Limb (tissue), 2 donors: ENCODE data around the gene ZNF512B.
A peak's percentile ranks its signal among the peaks of the same experiment; 100 is the strongest.

Experiments used
- DNase-seq, 2 donors: peaks; one replicate each; pipeline ENCODE4 v3.0.0-alpha.2; 2016; ENCODE audit errors: extremely low spot score in 2 of 2

Gene ZNF512B

DNA sequence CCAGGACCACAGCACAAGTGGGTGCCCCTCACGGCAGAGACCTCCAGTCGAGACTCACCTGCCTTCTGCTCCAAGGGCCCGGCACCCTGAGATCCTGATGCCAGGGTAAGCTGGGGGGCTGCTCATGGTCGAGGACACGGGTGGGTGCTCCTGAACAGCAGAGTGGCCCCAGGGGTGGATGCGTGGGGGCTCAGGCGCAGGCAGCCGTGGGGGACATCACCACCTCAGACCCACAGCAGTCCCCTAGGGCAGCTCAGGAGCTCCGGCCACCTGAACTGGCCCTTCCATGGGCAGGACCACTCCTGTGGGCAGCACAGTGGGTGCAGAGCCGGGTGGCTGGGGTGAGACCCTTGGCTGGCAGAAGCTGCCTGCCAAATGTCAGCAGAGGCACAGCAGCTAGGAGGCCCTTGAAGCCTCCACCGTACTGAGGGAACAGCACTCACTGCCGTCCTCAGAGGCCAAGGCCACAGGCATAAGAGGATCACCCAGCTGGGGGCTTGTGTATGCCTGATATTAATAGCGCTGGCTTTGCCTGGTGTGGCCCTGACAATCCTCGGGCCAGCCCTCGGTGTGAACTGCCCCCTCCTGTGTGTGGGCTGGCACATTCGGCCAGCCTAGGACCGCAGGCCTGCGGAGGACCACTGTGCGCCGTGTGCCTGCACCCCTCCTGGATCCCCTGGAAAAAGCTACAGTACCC is 18.9 kb downstream of the ZNF512B start:
- no peak for DNase-seq

DNA sequence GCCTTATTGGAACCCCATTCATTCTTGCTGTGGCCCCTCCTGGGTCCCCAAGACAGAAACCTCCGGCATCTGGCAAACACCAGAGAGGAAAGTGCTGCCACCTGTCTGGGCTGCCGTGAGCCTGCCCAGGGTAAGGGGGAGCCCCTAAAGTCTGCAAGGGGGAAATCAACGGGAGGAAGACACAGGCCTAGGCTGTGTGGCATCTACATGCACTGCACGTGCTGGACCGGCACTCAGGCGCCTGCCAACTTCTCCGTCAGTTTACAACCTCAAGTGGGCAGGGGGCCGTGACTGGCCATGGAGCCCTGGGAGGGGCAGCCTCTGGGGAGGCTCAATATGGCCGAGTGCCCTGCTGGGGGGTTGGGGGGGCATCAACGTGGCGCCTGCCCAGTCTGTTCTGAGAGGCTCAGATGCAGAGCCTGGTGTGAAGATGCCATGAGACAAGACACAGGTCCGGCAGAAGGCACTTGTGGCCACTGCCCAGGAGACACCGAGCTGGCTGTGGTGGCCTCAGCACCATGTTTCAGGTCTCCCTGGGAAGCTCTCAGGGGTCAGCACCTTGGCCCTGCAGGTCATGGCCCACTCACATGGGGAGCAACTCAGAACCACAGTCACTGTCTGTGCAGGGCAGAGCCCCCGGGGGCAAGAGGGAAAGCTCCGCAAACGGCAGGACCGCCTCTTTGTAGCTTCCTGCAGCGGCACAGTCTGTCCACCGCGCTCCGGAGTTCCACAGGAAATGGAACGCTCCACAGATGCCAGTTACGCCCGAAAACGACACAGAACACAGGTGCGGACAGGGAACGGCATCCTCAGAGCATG is 21.9 kb downstream of the ZNF512B start:
- no peak for DNase-seq

DNA sequence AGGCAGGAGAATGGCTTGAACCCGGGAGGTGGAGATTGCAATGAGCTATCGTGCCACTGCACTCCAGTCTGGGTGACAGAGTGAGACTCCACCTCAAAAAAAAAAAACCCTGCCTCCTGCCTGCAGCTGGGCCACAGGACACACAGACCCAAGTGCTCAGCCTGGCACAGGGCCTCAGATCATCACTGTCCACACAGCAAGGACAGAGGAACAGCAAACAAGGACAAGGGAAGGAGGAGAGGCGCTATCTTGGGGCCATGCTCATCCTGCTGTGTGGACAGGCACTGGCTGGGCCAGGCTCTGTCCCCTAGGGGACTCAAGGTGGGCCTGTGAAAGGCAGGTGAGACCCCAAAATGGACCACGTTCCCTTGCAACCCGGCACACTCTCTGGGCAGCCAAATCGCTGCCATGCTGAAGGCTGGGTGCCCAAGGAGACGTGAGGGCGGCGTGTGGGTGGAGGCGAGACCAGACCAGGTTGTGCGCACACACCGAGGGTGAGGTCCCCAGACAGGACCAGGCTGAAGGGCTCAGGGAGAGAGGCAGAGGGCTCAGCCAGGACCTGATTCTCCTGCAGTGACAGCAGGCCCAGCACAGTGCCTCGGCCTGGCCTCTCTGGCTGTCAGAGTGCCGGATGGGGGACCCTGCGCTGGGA is 22.6 kb downstream of the ZNF512B start:
- no peak for DNase-seq

DNA sequence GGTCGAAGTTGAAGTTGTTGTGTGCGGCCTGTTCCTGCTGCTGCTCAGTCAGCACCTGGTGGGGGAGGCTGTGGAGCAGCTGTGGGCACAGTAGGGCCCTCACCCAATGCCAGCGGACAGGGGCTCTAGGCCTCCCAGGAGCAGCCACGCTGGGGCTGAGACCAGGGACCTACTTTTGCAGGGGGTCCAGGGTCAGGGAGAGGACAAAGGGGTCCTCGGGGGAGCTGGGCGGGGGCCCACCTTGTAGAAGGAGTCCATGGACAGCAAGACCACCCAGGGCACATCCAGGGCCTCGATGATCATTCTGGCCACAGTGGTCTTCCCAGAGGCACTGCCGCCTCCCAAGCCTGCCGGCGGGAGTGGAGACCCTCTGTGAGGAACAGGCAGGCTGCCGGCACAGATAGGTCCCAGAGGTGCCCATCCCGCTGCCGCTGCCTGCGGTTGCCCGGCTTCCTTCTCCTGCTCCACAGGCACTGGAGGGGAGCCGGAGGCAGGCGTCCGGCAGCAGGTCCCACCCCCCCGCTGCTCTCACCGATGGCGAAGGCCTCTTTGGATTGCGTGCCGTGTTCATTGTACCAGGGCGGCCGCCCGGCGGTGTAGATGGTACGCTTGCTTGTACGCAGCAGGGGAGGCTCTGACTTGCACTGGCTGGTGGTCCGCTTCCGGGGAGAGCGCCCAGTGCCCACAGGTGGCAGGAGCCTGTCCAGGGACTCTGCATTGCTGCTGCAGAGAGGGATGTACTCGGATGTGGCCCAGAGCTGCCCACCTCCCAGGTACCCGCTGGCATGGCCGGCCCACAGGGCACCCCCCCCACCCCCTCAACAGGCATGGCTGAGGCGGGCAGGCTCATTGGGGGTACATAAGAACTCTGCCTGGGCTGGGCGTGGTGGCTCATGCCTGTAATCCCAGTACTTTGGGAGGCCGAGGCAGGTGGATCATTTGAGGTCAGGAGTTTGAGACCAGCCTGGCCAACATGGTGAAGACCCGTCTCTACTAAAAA is 23.5 kb downstream of the ZNF512B start:
- DNase-seq: peak in 1 of 2 donors; percentile 29

DNA sequence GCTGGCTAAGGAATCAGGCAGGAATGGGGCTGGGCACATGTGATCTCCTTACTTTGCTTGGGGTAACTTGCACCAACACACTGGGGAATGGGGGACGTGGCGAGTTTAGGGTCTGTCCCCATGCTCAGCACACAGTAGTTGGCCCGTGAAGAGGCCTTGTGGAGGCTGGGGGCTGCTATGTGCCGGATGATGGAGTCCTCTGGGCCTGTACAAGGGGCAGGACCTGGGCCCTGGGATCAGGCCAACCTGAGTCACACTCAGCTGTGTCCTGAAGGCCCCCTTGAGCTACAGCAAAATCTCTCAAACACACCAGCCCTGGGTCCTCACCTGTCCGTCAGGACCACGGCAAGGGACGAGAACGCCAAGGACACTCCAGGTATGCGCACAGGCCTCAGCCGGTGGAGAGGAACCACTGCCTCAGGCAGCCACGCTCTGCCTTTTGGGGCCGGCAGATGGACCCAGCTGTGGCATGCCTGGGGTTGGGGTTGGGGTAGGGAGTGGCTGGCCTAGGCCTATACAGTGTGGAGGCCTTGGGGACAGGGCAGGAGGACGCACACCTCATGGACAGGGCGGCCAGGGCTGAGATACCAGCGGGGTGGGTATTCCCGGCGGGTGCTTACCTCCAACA is 24.6 kb downstream of the ZNF512B start:
- DNase-seq: peak in 1 of 2 donors; percentile 23

DNA sequence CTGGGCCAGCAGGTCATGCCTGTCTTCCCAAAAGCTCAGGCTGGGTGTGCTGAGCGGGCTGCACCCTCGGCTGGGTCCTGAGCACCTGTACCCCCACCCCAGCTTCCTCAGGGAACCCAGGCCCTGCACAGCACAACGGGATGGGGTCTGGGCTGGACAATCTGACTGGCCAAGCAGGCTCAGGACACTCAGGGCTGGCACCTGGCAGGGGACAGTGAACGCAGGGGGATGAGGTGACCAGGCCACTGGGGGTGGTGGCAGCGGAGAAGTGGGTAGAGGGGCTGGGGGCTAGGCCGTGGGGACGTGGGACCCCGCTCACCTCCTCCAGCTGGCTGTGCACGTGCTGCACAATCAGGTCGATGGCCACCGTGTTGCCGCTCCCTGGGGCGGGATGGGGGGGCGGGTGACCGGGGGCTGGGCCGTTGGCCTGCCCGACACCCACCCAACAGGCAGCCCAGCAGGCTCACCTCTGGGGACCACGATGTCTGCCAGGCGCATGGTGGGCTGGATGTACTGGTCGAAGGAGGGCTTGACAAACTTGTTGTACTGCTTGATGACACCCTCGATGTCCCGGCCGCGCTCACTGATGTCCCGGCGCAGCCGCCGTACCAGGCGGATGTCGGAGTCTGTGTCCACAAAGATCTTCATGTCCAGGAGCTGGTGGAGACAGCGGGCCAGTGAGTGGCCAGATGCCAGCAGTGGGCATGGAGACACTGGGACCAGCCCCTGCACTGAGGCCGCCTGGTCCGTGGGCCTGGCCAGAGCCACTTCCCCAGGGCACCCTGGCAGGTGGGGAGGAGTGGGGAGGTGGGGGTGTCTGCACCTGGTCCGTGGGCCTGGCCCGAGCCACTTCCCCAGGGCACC is 25.4 kb downstream of the ZNF512B start:
- peak in 1 of 2 donors; percentile 33 for DNase-seq

DNA sequence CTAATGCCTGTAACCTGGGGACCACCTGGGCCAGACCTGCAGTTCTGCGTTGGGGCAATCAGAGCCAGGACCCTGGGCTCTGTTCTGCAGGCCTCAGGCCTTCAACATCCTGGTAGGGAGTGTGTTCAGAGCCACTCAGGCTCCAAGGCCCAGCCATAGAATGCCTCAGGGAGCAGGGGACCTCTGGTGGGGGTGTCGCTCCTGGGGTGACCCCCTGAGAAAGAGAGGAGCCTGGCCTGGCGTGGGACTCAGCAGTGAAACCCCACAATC is 26.0 kb downstream of the ZNF512B start:
- DNase-seq: no peak

DNA sequence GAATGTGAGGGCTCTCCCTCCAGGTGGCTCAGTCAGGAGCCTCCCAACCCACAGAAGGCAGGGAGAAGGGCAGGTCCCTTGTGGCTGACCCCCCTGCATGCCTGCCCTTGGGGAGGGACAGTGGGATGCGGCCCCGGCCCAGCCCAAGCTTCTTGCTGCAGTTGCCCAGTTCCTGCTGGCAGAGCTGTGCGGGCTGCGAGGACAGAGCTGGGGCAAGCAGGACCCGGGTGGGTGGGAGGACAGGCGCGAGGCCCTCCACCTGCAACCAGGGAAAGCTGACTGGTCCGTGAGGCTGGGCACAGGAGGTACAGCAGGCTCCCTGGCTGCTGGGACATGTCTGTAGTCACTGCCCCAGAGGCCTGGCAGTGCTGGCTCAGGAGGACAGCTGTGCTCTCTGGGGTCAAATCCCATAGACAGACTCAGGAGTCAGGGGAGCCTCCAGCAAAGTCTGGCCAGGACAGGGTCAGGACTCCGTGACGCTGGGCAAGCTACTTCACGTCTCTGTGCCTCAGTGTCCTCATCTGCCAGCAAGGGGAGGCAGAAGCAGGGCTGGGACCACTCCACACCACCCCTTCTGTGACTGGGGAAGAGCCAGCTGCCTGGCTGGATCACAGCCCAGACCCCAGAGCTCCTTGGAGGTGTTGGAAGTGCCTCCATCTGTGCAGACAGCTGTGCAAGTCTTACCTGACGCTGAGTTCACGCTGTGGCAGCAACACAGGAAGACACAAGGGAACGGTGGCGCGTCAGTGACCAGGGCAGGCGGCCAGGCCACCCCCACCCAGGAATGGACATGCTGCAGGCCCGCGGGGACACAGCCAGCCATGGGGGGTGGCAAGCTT is 26.5 kb downstream of the ZNF512B start:
- peak in 1 of 2 donors; percentile 32 for DNase-seq

DNA sequence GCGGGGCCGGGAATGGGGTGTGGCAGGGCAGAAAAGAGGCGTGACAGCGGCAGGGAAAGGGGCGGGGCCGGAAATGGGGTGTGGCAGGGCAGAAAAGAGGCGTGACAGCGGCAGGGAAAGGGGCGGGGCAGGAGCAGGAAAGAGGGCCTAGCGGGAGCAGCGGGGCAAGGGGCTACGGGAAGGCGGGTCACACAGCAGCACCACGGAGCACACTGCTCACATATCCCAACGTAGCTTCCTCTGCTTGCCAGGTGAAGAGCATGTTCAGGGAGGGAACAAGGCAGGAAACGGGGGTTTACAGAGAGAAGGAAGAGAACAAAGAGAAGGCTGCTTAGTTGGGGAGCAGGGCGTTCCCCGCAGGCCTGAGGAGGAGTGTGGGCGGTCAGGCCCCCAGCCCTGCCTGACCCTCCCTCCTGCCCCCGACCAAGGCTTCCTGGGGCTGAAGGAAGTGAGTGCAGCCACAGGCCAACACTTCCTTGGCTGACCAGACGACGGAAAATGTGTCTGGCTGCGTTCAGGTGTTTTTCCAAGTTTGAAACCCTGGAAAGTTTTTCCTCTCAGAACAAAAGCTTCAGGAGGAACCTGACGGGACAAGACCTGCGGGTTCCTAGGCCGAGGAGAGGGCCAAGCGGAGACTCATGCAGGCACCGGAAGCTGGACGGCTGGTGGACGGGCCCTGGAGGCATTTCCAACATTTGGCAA is 27.3 kb downstream of the ZNF512B start:
- DNase-seq: peak; percentile 8 to 59

DNA sequence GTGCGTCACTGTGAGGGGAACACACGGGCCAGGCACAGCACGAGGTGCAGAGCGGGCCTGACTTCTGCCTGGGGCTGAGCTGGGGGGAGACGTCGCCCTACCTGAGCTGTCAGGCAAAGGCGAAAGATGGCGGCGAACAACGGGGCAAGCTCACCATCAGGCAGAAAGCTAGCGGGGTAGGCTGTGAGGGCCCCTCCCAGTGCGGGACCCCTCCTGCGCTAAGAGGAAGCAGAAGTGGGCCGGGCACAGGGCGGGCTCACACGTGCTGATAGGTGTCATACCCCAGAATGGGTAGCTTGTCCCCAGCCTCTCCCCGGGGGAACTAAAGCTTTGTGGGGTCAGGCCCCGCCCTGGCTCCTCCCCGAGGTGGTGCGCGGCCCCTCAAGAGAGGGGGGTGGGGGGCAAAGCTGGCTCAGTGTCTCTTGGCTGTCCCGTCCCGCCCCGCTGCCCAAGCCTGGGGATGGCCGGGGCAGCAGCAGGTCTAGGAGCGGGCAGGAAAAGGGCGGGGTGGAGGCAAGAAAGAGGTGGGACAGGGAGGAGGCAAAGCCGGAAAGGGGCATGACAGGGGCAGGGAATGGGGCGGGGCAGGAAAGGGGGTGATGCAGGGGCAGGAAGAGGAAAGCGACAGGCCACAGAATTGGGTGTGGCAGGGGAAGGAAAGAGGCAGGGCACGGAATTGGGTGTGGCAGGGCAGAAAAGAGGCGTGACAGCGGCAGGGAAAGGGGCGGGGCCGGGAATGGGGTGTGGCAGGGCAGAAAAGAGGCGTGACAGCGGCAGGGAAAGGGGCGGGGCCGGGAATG is 28.2 kb downstream of the ZNF512B start:
- peak in 1 of 2 donors; percentile 51 for DNase-seq

DNA sequence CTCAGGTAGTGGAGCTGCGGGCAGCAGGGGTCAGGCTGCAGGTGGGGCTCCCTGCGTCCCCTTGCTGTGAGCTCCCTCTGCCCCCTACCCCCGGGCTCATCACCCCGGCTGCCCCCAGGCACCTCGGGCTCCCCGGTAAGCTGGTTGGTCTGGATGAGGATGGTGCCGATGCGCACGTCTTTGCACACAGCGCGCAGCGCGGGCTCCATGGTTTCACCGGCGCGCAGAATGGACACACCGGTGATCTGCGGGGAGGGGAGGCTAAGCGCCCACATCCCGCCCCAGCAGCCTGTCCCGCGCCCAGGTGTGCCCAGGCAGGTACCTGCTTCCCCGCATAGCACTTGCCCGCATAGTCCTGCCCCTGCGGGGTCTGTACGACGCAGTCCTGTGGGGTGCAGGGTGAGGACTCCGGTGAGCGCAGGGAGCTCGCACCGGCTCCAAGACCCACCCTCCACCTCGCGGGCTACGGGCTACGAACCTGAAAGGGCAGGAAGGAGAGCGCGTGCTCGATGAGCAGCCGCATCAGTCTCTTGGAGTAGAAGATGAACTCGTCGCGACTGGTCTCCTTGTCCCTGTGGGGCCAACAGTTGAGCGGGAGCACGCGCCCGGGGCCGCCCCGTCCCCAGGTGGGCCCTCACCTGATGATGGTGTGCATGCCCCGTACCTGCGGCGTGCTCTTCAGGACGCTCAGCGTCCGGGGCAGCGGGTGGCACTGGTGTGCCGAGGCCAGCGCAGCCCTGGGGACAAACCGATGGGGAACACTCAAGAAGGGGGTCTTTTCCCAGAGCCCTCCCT is 29.1 kb downstream of the ZNF512B start:
- no peak for DNase-seq

DNA sequence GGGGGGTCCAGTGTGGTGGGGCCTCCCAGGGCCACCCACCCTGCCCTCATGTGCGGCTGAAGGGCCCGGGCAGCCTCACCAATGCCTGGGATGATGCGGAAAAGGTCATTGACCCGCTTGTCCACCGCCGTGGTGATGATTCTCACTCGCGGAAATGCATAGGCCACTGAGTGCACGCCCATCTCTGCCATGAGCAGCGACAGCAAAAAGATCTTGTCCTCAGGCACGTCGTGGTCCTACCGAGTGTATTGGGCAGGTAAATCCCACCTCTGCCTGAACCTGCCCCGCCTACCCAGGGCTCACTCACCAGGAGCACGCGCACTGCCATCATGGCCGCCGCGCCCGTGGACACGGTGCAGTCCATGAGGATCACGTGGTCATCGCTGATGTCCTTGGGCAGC is 29.7 kb downstream of the ZNF512B start:
- no peak for DNase-seq

DNA sequence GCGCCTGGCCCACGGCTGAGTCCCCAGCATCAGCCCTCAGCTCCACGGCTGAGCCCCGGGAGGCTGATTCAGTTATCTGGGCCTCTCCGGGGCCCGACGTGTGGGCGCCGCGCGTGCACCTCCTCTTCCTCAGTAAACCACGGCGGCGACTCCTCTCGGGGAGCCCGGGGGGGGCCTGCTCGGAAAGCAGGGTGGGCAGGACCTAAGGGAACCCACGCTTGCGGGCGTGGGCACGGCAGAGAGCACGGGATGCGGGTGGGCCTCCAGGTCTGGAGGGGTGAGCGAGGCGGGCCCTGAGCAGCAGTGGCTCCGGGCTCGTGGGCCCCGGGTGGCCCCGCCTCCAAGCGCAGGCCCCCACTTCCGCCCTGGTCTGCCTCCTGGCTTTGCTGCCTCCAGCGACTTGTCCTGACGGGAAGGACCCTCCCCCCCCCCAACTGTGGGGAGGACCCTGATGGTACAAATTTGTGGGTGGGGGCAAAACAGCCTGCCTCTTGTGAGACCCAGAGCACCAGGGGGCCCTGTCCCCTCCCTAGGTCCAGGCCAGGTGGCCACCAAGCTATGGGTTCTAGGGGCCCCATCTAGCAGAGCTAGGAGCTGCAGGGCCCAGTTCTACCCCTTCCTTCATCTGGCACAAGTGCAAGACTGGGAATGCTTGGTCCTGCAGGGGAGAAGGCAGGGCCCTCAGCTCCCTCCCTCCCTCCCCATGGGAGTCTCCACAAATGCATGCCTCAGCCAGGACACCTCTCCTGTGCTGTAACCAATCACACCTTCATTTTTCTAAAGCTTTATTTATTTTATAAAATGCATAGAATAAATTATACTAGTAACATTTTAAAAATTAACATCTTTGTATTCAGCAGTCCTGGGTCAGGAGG is 30.4 kb downstream of the ZNF512B start:
- peak in 1 of 2 donors; percentile 40 for DNase-seq

DNA sequence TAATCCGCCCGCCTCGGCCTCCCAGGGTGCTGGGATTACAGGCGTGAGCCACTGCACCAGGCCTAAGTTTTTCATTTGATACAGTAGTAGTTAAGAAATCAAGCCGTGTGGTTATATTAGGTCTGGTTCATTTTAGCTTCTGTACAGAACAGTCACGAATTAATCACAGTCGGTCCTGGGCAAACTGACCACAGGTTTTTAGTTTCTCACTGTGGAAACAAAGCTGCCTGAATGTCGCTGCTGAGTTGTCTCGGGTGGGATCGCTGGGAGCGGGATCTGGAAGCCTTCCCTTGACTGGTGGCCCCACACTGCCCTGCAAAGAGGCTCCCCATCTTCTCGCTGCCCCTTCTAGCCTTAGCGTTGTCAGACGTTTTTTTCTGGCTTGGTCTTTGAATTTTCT is 32.1 kb downstream of the ZNF512B start:
- no peak for DNase-seq

DNA sequence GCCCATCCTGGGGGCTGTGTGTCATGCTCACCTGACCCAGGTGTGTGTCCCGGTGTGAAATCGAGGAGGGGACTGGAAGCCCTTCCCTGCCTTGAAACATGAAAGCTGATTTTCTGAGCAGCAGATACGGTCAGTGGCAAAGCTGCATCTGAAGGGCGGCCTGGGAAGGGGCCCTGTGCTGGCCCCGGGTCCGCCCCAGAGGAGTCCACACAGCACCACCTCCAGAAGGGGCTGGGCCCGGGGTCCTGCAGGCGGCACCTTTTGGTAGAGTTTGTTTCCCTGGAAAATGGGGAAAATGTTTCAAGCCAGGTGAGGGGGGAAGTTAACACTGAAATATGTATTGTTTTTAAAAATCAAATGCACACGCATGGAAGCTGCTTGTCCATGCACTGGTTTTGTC is 34.3 kb downstream of the ZNF512B start:
- DNase-seq: no peak
